ENCODE results near the gene ACSL1.

Gene ACSL1

GRCh38 chr4:184727430-184727829, 98.3 kb downstream of the ACSL1 start:
- Histone ChIP-seq H3K27me3 (no peaks in the 10 kb centered on the region), H4K20me1 (peaks cover 0 to 48% (median 18%) of the 10 kb centered on the region in 11 experiments; a peak in 12 of 22 replicates), H3K9me3 (replicated peaks in 1 of 11) (peaks cover 0 to 17% (median 10%) of the 10 kb centered on the region in 11 experiments; a peak in 12 of 22 replicates), H3K4me2 (peak overlapping the region in 5 of 11 experiments; percentile 9 to 37 (median 22); a peak in 6 of 22 replicates), H3K4me3 (no peak overlapping the region), H3K36me3 (peaks cover 0 to 97% (median 86%) of the 10 kb centered on the region in 11 experiments; a peak in 20 of 22 replicates), H3K27ac (no peak overlapping the region), H3K9ac (no peak overlapping the region), H3K4me1 (peaks cover 15 to 31% (median 26%) of the 10 kb centered on the region in 10 experiments)
- TF ChIP-seq Cebpa-rat (IDR thresholded peaks at IDR 0.05): no peak

GRCh38 chr4:184722798-184723197, 103.0 kb downstream of the ACSL1 start:
- Histone ChIP-seq H3K36me3 (peaks cover 14 to 98% (median 96%) of the 10 kb centered on the region in 11 experiments; a peak in 21 of 22 replicates), H3K27me3 (no peaks in the 10 kb centered on the region), H3K4me1 (peaks cover 0 to 18% (median 15%) of the 10 kb centered on the region in 10 experiments; a peak in 15 of 20 replicates), H4K20me1 (peaks cover 0 to 58% (median 23%) of the 10 kb centered on the region in 11 experiments; a peak in 10 of 22 replicates), H3K9me3 (replicated peaks in 1 of 11) (peaks cover 0 to 26% (median 16%) of the 10 kb centered on the region in 11 experiments; a peak in 19 of 22 replicates), H3K27ac (no peak overlapping the region), H3K9ac (no peak overlapping the region), H3K4me3 (no peak overlapping the region), H3K4me2 (no peak overlapping the region)
- TF ChIP-seq Cebpa-rat (IDR thresholded peaks at IDR 0.05): no peak

GRCh38 chr4:184721254-184721653, 104.5 kb downstream of the ACSL1 start:
- no peak for TF ChIP-seq Cebpa-rat (IDR thresholded peaks at IDR 0.05)
- Histone ChIP-seq H3K9ac (no peak overlapping the region), H3K4me2 (no peak overlapping the region), H3K36me3 (peaks cover 14 to 100% (median 98%) of the 10 kb centered on the region in 11 experiments; a peak in 21 of 22 replicates), H3K4me3 (no peak overlapping the region), H3K27me3 (no peaks in the 10 kb centered on the region), H3K4me1 (peaks cover 0 to 5% (median 1%) of the 10 kb centered on the region in 10 experiments; a peak in 8 of 20 replicates), H3K9me3 (replicated peaks in 1 of 11) (peaks cover 0 to 18% (median 11%) of the 10 kb centered on the region in 11 experiments; a peak in 18 of 22 replicates), H4K20me1 (peaks cover 0 to 52% (median 25%) of the 10 kb centered on the region in 11 experiments; a peak in 10 of 22 replicates), H3K27ac (no peak overlapping the region)

- Histone ChIP-seq H3K4me3 (no peak overlapping the region), H3K4me1 (no peaks in the 10 kb centered on the region), H3K4me2 (no peak overlapping the region), H3K36me3 (peaks cover 14 to 100% (median 98%) of the 10 kb centered on the region in 11 experiments; a peak in 21 of 22 replicates), H3K27ac (no peak overlapping the region), H3K9me3 (replicated peaks in 1 of 11) (peaks cover 0 to 18% (median 11%) of the 10 kb centered on the region in 11 experiments; a peak in 18 of 22 replicates), H4K20me1 (peaks cover 0 to 38% (median 19%) of the 10 kb centered on the region in 11 experiments; a peak in 9 of 22 replicates), H3K27me3 (no peaks in the 10 kb centered on the region), H3K9ac (no peak overlapping the region)
- no peak for TF ChIP-seq Cebpa-rat (IDR thresholded peaks at IDR 0.05)
Observed at GRCh38 chr4:184719407-184719806, 106.4 kb downstream of the ACSL1 start.

GRCh38 chr4:184715526-184715925, 110.2 kb downstream of the ACSL1 start:
- Histone ChIP-seq H3K4me3 (no peak overlapping the region), H3K27ac (no peak overlapping the region), H3K9me3 (replicated peaks in 1 of 11) (peaks cover 0 to 5% (median 0%) of the 10 kb centered on the region in 11 experiments; a peak in 1 of 22 replicates), H3K36me3 (peaks cover 4 to 100% (median 98%) of the 10 kb centered on the region in 11 experiments; a peak in 21 of 22 replicates), H4K20me1 (peaks cover 0 to 46% (median 19%) of the 10 kb centered on the region in 11 experiments; a peak in 9 of 22 replicates), H3K9ac (no peak overlapping the region), H3K27me3 (no peaks in the 10 kb centered on the region), H3K4me2 (no peak overlapping the region), H3K4me1 (no peaks in the 10 kb centered on the region)
- no peak for TF ChIP-seq Cebpa-rat (IDR thresholded peaks at IDR 0.05)

GRCh38 chr4:184713887-184714286, 111.9 kb downstream of the ACSL1 start:
- no peaks in the 10 kb centered on the region for H3K4me1 ChIP-seq
- H3K4me2 ChIP-seq: no peak overlapping the region
- no peak overlapping the region for H3K27ac ChIP-seq
- peaks cover 0 to 33% (median 10%) of the 10 kb centered on the region in 11 experiments; a peak in 8 of 22 replicates for H4K20me1 ChIP-seq
- H3K27me3 ChIP-seq: no peaks in the 10 kb centered on the region
- peaks cover 0 to 12% (median 7%) of the 10 kb centered on the region in 11 experiments; a peak in 15 of 22 replicates for H3K9me3 ChIP-seq (replicated peaks in 1 of 11)
- no peak overlapping the region for H3K9ac ChIP-seq
- no peak for TF ChIP-seq Cebpa-rat (IDR thresholded peaks at IDR 0.05)
- H3K36me3 ChIP-seq: peaks cover 4 to 100% (median 97%) of the 10 kb centered on the region in 11 experiments; a peak in 21 of 22 replicates
- no peak overlapping the region for H3K4me3 ChIP-seq

- Histone ChIP-seq H3K27me3 (no peaks in the 10 kb centered on the region), H3K4me1 (no peaks in the 10 kb centered on the region), H3K27ac (no peak overlapping the region), H3K4me3 (no peak overlapping the region), H3K4me2 (no peak overlapping the region), H3K36me3 (peaks cover 4 to 100% (median 96%) of the 10 kb centered on the region in 11 experiments; a peak in 21 of 22 replicates), H4K20me1 (peaks cover 0 to 17% (median under 1%) of the 10 kb centered on the region in 11 experiments; a peak in 6 of 22 replicates), H3K9ac (no peak overlapping the region), H3K9me3 (replicated peaks in 1 of 11) (peaks cover 0 to 12% (median 10%) of the 10 kb centered on the region in 11 experiments; a peak in 15 of 22 replicates)
- no peak for TF ChIP-seq Cebpa-rat (IDR thresholded peaks at IDR 0.05)
Observed at GRCh38 chr4:184712322-184712721, 113.4 kb downstream of the ACSL1 start.

- H3K36me3 ChIP-seq: peaks cover 24 to 100% (median 99%) of the 10 kb centered on the region in 11 experiments; a peak in 21 of 22 replicates
Observed at GRCh38 chr4:184706453-184706852, 119.3 kb downstream of the ACSL1 start.

GRCh38 chr4:184705692-184706091, 120.1 kb downstream of the ACSL1 start:
- Histone ChIP-seq H3K27ac (no peak overlapping the region), H3K27me3 (no peaks in the 10 kb centered on the region), H3K4me2 (no peak overlapping the region), H3K36me3 (peaks cover 24 to 100% (median 99%) of the 10 kb centered on the region in 11 experiments; a peak in 21 of 22 replicates), H4K20me1 (peaks cover 0 to 4% (median 0%) of the 10 kb centered on the region in 11 experiments; a peak in 2 of 22 replicates), H3K9me3 (replicated peaks in 1 of 11) (peaks cover 0 to 11% (median 8%) of the 10 kb centered on the region in 11 experiments; a peak in 15 of 22 replicates), H3K9ac (no peak overlapping the region), H3K4me1 (no peaks in the 10 kb centered on the region), H3K4me3 (no peak overlapping the region)
- TF ChIP-seq Cebpa-rat (IDR thresholded peaks at IDR 0.05): no peak

More at GRCh38 chr4:184706453-184706852, 119.3 kb downstream of the ACSL1 start:
- H3K9ac ChIP-seq: no peak overlapping the region
- no peaks in the 10 kb centered on the region for H3K27me3 ChIP-seq
- peaks cover 0 to 12% (median 10%) of the 10 kb centered on the region in 11 experiments; a peak in 15 of 22 replicates for H3K9me3 ChIP-seq (replicated peaks in 1 of 11)
- TF ChIP-seq Cebpa-rat (IDR thresholded peaks at IDR 0.05): no peak
- H3K4me1 ChIP-seq: no peaks in the 10 kb centered on the region
- no peak overlapping the region for H3K4me2 ChIP-seq
- no peak overlapping the region for H3K4me3 ChIP-seq
- no peak overlapping the region for H3K27ac ChIP-seq
- H4K20me1 ChIP-seq: peaks cover 0 to 4% (median 0%) of the 10 kb centered on the region in 11 experiments; a peak in 2 of 22 replicates
